ENCODE data around the gene SLC31A2.
"Not testable (repeated sequence)": the region's sequence is repeated elsewhere in the genome, so short reads cannot be mapped to it uniquely, and the experiment has no call there.

The SLC31A2 gene

GRCh38 chr9:113150670-113151611 lies at the start of gene SLC31A2:
Gene SLC31A2 (plus strand): TSS chr9:113151007. CDS start chr9:113151075, 68 bp downstream.
- peak; percentile 95 for DNase-seq (ENCODE audit: low read depth, low spot score)

GRCh38 chr9:113105345-113105744 lies 45.5 kb upstream of the SLC31A2 start:
- not testable (repeated sequence) for DNase-seq (ENCODE audit: low read depth, low spot score)

GRCh38 chr9:113111065-113111951 lies 39.5 kb upstream of the SLC31A2 start:
- peak; percentile 5 for DNase-seq (ENCODE audit: low read depth, low spot score)

GRCh38 chr9:113112706-113113510 lies 37.9 kb upstream of the SLC31A2 start:
- peak; percentile 14 for DNase-seq (ENCODE audit: low read depth, low spot score)

GRCh38 chr9:113118829-113119228 lies 32.0 kb upstream of the SLC31A2 start:
- not testable (repeated sequence) for DNase-seq (ENCODE audit: low read depth, low spot score)

- no peak for DNase-seq (ENCODE audit: low read depth, low spot score)
Measured at GRCh38 chr9:113125386-113126035, 25.3 kb upstream of the SLC31A2 start.

- DNase-seq (ENCODE audit: low read depth, low spot score): no peak
Measured at GRCh38 chr9:113129466-113129865, 21.3 kb upstream of the SLC31A2 start.

- DNase-seq (ENCODE audit: low read depth, low spot score): no peak
Measured at GRCh38 chr9:113129884-113130283, 20.9 kb upstream of the SLC31A2 start.

- peak; percentile 60 for DNase-seq (ENCODE audit: low read depth, low spot score)
Measured at GRCh38 chr9:113131689-113132151, 19.1 kb upstream of the SLC31A2 start.

- DNase-seq (ENCODE audit: low read depth, low spot score): no peak
Measured at GRCh38 chr9:113137196-113138168, 13.3 kb upstream of the SLC31A2 start.

GRCh38 chr9:113138760-113139159 lies 12.0 kb upstream of the SLC31A2 start:
- no peak for DNase-seq (ENCODE audit: low read depth, low spot score)

GRCh38 chr9:113139225-113139829 lies 11.5 kb upstream of the SLC31A2 start:
- DNase-seq (ENCODE audit: low read depth, low spot score): no peak

GRCh38 chr9:113139953-113140352 lies 10.9 kb upstream of the SLC31A2 start:
- DNase-seq (ENCODE audit: low read depth, low spot score): no peak

- not testable (repeated sequence) for DNase-seq (ENCODE audit: low read depth, low spot score)
Measured at GRCh38 chr9:113140896-113141295, 9.9 kb upstream of the SLC31A2 start.

- no peak for DNase-seq (ENCODE audit: low read depth, low spot score)
Measured at GRCh38 chr9:113143432-113144227, 7.2 kb upstream of the SLC31A2 start.

- DNase-seq (ENCODE audit: low read depth, low spot score): no peak
Measured at GRCh38 chr9:113148372-113148705, 2.5 kb upstream of the SLC31A2 start.

GRCh38 chr9:113148781-113149510 lies 1.9 kb upstream of the SLC31A2 start:
- no peak for DNase-seq (ENCODE audit: low read depth, low spot score)

- not testable (repeated sequence) for DNase-seq (ENCODE audit: low read depth, low spot score)
Measured at GRCh38 chr9:113149561-113149960, 1.2 kb upstream of the SLC31A2 start.

Data from astrocyte of the hippocampus (primary cell).